Cardiac muscle cell (in vitro differentiated cells and primary cell): ENCODE results near the gene PPP3CA. TPM values are rescaled to one million over a fixed set of nuclear protein-coding genes. Genes with fewer than 3 reads are reported as not detected.

Experiments
- DNase-seq, 2 donors: peaks; one replicate each; pipeline versions ENCODE4 v3.0.0 to v3.0.0-alpha.2; 2010 to 2017; ENCODE audit warnings: low read depth in 1 of 2, low spot score in 1 of 2
- H3K27ac ChIP-seq: fragments of 200-600 bp; sonication (generic); 2 replicates; pipeline ENCODE4 v1.5.1; 2016
- H3K27me3 ChIP-seq: fragments of 200-600 bp; sonication (generic); 2 replicates; pipeline ENCODE4 v1.6.0; 2016; ENCODE audit warnings: control low read depth
- H3K36me3 ChIP-seq: fragments of 200-600 bp; sonication (generic); 2 replicates; pipeline ENCODE4 v1.5.1; 2016; ENCODE audit warnings: control low read depth
- H3K4me1 ChIP-seq: fragments of 200-600 bp; sonication (generic); 2 replicates; pipeline ENCODE4 v1.8.1; 2017; ENCODE audit warnings: low read depth, mild to moderate bottlenecking, mixed run types
- H3K4me3 ChIP-seq: fragments of 200-600 bp; sonication (generic); 2 replicates; pipeline ENCODE4 v1.5.1; 2016; ENCODE audit warnings: mild to moderate bottlenecking
- H3K9me3 ChIP-seq: fragments of 200-600 bp; sonication (generic); 2 replicates; pipeline ENCODE4 v1.5.1; 2017; ENCODE audit warnings: low read depth, mild to moderate bottlenecking, control low read depth
- polyA plus RNA-seq: library from polyadenylated mRNA; unstranded; fragments of >200 nt; fragmentation: Nextera tagmentation; extraction: Ambion mirVana; gene quantifications from 2 replicates; pipeline ENCODE4 v1.2.1, GENCODE V29; 2016
- total RNA-seq: library from RNA; depleted of rRNA; stranded (reverse); fragments of >200 nt; gene quantifications from 2 replicates; pipeline ENCODE4 v1.2.3, GENCODE V29; 2016
- TF ChIP-seq, protein P1 (sequence below): IDR thresholded peaks from 2 replicates; pipeline ENCODE4 v1.5.1; 2012; ENCODE audit warnings: low read depth, mild to moderate bottlenecking, low read length

The PPP3CA gene
- total and polyA plus RNA-seq, 2 experiments from 2014 or later, result 8.2 to 21.3 TPM

DNA sequence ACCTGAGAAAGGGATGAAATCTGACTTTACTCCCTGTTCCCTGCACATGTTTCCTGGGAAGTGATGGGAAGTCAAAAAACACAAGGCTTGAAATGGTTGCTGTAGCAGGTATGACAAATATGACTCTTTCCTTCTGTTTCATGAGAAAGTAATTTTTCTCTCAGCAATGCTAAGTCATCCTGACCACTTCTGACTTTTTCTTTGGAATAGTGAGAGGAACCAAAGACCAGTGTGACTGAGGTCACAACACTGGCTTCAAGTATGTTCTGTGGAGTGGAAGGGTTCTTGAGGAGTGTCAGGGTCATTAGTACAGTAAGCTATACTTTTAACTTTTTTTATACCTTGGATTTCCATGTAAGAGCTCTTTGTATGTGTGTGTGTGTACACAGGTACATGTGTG is 225.3 kb downstream of the PPP3CA start:
- TF ChIP-seq, protein P1, sequence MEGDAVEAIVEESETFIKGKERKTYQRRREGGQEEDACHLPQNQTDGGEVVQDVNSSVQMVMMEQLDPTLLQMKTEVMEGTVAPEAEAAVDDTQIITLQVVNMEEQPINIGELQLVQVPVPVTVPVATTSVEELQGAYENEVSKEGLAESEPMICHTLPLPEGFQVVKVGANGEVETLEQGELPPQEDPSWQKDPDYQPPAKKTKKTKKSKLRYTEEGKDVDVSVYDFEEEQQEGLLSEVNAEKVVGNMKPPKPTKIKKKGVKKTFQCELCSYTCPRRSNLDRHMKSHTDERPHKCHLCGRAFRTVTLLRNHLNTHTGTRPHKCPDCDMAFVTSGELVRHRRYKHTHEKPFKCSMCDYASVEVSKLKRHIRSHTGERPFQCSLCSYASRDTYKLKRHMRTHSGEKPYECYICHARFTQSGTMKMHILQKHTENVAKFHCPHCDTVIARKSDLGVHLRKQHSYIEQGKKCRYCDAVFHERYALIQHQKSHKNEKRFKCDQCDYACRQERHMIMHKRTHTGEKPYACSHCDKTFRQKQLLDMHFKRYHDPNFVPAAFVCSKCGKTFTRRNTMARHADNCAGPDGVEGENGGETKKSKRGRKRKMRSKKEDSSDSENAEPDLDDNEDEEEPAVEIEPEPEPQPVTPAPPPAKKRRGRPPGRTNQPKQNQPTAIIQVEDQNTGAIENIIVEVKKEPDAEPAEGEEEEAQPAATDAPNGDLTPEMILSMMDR, result no peak
- Histone ChIP-seq H3K4me3 (no peak overlapping the region), H3K4me1 (no peaks in the 10 kb centered on the region), H3K27me3 (no peaks in the 10 kb centered on the region), H3K36me3 (no peaks in the 10 kb centered on the region), H3K9me3 (no peaks in the 10 kb centered on the region), H3K27ac (no peak overlapping the region)
- no peak for DNase-seq

DNA sequence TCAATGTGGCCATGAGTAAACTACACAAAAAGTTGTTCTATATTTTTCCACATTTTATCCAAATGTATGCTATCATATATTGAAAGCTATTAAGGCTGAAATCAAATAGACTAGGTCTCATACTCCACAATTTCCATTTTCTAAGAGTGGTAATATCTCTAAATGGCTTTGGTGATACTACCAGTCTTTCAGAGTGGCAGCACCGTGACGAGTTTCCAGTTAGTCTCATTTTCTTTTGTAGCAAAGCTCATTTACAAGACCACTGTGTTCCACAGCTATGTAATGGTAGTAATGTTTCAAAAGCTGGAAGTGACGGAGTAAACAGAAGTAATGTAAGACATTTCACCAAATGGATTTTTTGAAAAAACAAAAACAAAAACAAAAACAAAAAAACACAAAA is 228.2 kb downstream of the PPP3CA start:
- H3K27me3 ChIP-seq, result no peaks in the 10 kb centered on the region
- no peak for DNase-seq
- no peaks in the 10 kb centered on the region for H3K4me1 ChIP-seq
- H3K36me3 ChIP-seq, result no peaks in the 10 kb centered on the region
- H3K9me3 ChIP-seq, result no peaks in the 10 kb centered on the region
- H3K27ac ChIP-seq, result no peak overlapping the region
- TF ChIP-seq, protein P1, result no peak
- no peak overlapping the region for H3K4me3 ChIP-seq

DNA sequence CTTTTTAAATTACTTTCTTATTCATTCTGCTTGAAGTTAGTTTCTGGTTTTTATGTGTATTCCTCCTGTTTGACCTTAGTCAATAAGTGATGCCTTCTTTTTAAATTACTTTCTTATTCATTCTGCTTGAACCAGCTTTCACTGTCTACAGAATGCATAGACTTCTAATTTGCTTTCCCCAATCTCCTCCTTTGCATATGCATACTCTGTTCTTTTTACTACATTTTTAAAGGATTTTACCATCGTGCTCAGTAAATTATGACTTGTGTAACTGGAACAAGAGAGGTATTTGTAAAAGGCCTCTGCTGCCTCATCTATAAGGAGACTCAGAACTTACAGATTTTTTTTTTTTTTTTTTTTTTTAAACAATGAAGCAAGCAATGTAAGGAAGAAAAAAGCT is 228.7 kb downstream of the PPP3CA start:
- TF ChIP-seq, protein P1, result no peak
- H3K4me3 ChIP-seq, result no peak overlapping the region
- no peaks in the 10 kb centered on the region for H3K4me1 ChIP-seq
- no peaks in the 10 kb centered on the region for H3K36me3 ChIP-seq
- no peak for DNase-seq
- H3K27me3 ChIP-seq, result no peaks in the 10 kb centered on the region
- no peak overlapping the region for H3K27ac ChIP-seq
- no peaks in the 10 kb centered on the region for H3K9me3 ChIP-seq

DNA sequence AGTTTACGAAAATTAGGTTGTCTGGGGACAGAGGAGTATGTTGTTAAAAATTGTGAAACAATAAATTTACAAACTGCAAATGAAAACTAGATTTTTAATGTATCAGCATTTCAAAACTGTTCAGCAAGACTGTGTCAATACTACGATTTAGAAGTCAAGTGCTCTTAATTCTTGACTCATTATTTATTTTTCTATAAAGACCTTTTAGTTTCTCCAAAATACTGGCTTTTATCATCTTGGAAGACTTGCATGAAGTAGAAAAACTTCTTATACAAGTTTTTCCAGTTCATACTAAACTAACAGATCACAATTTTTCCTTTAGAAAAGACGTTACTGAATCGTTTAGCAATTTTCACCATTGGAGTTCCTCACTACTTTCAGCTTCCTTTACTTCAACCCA is 231.4 kb downstream of the PPP3CA start:
- no peaks in the 10 kb centered on the region for H3K9me3 ChIP-seq
- no peaks in the 10 kb centered on the region for H3K36me3 ChIP-seq
- TF ChIP-seq, protein P1, result no peak
- H3K4me3 ChIP-seq, result no peak overlapping the region
- no peaks in the 10 kb centered on the region for H3K27me3 ChIP-seq
- DNase-seq, result no peak
- no peaks in the 10 kb centered on the region for H3K4me1 ChIP-seq
- H3K27ac ChIP-seq, result no peak overlapping the region

DNA sequence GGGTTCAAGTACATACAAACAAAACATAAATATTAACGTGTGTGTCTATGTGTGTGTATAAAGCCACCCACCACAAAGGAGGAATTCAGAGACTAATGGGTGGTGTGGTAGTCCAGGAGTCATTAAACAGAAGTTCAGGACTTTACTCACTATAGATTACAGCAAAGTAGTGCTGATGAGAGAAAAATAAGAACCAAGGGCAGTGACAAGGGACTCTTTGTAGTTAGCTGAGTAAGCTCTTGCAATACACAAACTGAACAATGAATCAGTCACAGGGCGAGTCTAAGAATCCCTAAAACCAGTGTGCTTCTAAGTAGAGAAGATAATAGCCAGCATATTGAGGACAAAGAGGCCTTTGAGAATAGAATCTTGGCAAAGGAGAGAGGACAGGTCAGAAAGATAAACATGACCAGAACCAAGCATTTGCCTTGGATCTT is 232.4 kb downstream of the PPP3CA start:
- Histone ChIP-seq H3K9me3 (no peaks in the 10 kb centered on the region), H3K4me1 (no peaks in the 10 kb centered on the region), H3K27me3 (no peaks in the 10 kb centered on the region), H3K36me3 (no peaks in the 10 kb centered on the region), H3K4me3 (no peak overlapping the region), H3K27ac (no peak overlapping the region)
- TF ChIP-seq, protein P1, result no peak
- DNase-seq, result peak in 1 of 2 donors; percentile 81
